Fibroblast of lung (primary cell): ENCODE measurements around the gene MT1A.

ENCODE experiments used
- CTCF ChIP-seq, 2 donors: IDR thresholded peaks in 1 of 2; conservative IDR thresholded peaks in 1 of 2; 1 replicate in 1 of 2; 2 replicates in 1 of 2; pipeline ENCODE4 v1.5.1; 2011 to 2012; ENCODE audit warnings: low read length in 2 of 2, control low read depth in 1 of 2, inconsistent platforms in 1 of 2, low read depth in 1 of 2, mild to moderate bottlenecking in 1 of 2
- EZH2 ChIP-seq: IDR thresholded peaks from 2 replicates; pipeline ENCODE4 v1.5.1; 2012; ENCODE audit warnings: low read length, control low read depth, mild to moderate bottlenecking; ENCODE audit errors: missing control alignments

DNA sequence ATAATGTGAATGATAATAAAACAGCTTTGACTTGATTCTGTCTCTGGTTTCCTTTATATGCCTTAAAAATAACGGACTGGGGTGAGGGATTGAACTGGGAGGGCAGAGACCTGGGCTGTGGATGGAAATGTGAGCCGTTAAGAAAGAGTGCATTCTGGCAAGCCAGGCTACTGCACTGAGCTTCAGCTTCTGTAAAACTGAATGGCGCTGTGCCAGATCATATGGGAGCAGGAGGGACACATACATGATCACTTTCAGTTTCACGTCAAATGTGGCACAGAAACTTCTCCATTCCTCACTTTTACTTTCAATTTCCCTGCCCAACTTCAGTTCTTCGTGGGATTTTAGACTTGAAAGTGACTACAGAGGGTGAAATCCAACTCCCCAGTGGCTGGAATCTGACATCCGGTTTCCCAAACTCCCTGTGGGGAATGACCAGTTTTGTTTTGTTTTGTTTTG is 29.0 kb upstream of the MT1A start:
- TF ChIP-seq CTCF (conservative IDR thresholded peaks at IDR 0.05 in 1 of 2, IDR thresholded peaks at IDR 0.05 in 1 of 2; ENCODE audit: low read depth in 1 of 2, low read length in 2 of 2) (peak in 1 of 2 donors; percentile 24), EZH2 (no peak)
